Renal pelvis (tissue), 4 donors: ENCODE measurements around the gene SIAH2. TPM values are rescaled to one million over a fixed set of nuclear protein-coding genes. Genes with fewer than 3 reads are reported as not detected.
A peak's percentile ranks its signal among the peaks of the same experiment; 100 is the strongest.

ENCODE experiments used
- DNase-seq: peaks from one replicate; pipeline ENCODE4 v3.0.0-alpha.2; 2013
- polyA plus RNA-seq, 3 donors: library from polyadenylated mRNA; unstranded; fragments of 120-200 nt; gene quantifications; one replicate each; pipeline ENCODE4 v1.2.1, GENCODE V29; 2013; ENCODE audit not compliant: insufficient read length in 3 of 3

SIAH2 gene
- polyA plus RNA-seq, 3 donors = 16.4 to 18.4 (median 16.7) TPM

DNA sequence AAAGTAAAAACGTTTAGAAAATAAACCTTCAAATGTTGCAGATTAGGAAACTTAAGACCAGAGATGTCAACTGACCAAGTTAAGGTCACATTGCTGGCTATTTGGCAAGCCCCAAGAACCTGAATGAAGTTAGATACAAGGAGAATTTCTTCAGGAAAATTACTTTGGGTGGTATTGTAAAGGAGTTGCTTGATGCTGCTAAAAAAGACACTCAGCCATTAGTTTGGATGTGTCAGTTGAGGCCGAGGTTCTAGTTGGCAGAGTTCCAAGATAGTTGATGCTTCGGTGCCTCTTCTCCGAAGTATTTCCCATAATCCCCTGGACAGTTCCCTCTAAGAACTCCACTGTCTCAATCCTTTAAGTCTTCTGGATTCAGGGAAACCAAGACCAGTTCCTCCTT, 24.3 kb downstream of the SIAH2 start:
- DNase-seq = no peak

DNA sequence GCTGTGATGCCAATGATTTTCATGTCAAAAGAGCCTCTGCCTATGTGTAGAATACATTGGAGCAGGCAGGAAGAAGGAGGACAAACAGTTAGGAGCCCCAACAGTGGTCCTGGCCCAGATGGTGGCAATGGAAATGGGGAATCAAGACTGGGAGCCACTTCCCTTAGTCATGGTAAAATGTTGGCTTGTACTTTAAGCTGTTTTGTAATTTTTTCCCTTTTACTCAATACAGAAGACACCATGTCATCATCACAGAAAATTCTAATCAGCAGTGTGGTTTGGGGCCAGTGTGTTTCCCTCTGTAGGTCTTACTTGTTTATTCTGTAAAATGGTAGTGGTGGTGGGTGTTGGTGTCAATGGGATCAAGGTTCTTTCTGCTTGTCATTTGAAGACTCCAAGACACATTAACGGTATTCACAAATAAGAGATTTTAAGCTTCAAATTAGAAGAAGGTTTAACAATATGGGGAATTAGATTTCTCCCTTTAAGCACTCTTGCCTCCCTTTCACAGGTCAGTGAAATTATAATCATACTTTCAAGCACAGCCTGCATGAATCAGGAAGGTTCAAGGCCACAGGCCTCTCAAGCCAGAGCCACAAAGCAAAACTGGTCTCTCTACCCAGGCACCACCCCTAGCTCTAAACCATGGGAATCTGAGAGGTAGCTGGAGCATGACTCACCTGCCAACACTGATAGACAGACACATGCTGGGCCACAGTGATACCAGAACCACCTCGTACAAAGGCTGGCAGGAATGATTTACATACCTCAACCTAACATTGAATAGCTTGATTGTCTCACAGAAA, 24.9 kb downstream of the SIAH2 start:
- DNase-seq = no peak

DNA sequence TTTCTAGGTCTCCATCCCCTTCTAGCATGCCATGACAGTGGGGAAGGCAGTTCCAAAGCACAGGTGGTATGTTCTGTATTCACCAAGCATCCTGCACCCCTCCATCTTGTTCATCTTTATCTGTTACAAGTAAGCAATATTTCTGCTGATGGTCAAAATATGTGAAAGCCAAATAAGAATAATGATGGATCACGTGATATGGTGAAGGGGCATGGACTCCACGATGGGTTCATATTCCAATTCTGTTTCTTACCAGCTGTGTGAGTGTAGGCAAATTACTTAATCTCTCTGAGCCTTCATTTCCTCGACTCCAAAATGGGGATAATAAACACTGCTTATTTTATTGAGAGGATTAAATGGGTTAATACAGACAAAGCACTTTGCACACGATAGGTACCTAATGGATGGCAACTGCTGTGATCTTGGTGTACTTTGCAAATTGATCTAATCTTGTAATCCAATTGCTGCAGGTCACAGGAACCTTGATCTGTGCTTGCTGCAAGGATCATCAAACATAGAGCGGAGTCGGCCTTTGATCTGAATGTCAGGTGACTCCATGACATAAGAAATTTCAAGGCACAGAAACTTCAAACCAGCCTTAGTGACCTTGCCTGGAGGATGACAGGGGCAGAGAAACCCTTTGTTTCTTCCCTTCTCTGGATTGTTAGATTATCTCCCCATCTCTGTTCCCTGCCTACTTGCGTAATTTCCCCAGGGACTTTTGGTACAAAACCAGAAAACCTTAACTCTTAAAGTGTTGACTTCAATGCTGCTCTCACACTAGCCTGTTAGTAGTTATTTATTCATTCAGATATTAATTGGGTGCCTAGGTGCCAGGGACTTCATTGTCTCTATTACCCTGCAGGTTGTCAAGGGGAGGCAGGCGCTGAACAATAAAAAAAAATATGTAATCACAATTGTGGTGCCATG, 25.8 kb downstream of the SIAH2 start:
- DNase-seq = no peak

DNA sequence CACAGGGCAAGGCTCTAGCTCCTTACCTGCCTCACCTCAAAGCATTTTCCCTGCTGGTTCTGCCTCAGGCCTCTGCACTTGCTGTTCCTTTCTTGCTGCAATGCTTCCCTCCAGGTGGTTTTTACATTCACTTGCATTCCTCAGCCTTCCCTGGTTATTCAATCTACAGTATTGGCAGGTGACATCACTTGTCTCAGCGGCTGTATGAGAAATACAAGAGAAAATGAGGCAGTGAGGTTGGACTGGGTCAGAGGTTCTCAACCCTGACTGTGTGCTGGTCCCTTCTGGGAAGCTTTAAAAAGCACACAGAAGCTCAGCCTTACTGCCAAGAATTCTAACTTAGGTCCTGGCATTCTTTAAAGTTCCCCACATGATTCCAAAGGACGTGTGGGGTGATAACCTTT, 26.7 kb downstream of the SIAH2 start:
- DNase-seq = no peak

DNA sequence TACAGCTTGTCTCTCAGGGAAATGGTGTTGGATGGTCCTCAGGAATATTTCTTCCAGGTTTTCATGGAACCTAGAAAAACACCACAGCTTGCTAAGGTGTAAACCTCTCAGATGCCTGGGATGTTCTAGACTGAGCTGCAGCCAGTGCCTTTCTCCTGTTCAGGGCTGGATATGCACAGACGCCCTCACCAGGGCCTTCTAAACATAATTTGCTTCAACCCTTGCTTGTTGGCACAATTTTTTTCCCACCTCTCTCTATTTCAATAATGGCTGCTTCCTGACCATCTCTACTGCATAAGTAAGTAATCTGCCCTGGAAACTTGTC, 28.2 kb downstream of the SIAH2 start:
- no peak for DNase-seq

DNA sequence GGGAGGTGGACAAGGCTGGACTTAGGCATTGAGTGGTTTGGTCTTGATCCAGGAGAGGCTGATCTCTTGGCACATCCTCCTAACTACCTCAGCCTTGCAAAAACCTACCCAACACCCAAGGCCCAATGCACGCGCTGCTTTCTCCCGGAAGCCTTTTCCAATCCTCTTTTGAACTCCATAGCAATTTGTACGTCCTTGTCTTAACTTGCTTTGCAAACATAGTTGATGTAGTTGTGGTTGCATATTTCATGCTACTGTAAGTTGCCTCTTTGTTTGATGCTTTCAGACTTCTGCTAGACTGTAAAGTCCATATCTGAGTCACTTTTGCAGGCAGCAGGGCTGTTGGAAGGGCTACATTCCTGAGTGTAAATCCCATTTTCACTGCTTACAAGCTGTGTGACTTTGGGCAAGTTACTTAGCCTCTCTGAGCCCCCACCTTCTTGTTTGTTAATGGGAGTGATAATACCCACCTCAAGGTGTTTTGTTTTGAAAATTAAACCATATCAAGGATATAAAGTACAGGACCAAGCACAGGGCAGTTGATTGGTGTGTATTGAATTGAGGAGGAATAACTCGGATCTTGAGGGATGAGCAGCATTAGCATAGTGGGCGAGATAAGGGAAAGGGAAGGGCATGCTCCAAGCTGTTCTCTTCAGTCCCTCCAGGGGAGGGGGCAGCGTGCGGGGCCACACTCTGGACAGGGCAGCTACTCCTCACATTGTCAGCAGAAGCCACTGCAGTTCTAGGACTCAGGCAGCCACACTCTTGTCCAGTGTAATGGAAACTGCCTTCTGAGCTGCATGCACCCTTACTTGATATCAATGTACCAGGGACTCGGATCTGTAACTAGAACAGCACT, 28.8 kb downstream of the SIAH2 start:
- DNase-seq = no peak

DNA sequence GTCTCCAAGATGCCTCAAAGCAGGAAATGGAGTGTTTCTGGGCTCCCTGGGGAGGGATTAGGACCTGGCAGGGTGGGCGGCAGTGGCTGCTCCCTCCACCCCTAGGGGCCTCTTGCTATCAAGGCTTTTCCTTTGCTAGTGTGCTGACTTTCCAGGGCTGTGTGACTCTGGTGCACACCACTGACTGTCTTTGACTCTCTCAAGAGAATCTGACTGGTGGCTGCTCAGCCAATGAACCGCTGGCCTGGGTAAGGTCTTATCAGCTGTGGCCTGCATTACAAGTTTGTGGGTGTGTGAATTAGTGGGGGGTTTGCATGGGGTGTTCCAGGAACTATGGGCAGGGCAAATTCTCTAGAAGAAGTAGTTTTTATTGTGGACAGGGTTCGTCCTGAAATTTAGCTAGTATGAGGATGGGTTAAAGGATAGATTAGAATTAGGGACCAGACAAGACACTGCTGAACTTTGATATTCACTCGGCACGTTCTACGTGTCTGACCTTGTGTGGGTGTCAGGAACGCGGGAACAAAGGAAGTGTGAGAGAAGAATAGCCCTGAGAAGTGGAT, 29.5 kb downstream of the SIAH2 start:
- DNase-seq = no peak

DNA sequence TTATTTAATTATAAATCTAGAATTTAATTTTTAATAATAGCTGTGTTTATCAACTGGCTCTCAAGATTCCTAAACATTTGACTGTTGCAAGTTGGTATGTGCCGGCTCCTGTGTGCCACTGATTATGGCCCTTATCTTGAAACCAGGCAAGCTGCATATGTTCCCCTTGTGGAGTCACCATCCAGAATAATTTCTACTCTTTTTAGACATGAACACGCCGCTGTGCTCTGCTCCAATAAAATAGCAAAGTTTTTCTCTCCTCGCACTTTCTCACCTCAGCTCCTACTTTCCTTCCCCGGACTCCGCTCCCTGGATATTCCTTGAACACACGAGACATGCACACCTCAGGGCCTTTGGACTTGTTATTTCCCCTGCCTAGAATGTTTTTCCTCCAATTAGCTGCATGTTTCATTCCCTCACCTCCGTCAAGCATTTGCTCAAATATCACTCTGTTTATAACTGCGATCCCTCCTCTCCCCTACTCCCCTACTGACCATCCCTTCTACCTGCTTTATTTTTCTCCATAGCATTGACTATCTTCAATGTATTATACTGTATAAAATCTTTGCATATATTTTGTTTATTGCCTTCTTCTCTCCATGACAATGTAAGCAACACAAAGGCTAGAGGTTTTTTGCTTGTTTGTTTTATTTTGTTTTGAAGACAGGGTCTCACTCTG, 33.1 kb downstream of the SIAH2 start:
- DNase-seq = no peak

DNA sequence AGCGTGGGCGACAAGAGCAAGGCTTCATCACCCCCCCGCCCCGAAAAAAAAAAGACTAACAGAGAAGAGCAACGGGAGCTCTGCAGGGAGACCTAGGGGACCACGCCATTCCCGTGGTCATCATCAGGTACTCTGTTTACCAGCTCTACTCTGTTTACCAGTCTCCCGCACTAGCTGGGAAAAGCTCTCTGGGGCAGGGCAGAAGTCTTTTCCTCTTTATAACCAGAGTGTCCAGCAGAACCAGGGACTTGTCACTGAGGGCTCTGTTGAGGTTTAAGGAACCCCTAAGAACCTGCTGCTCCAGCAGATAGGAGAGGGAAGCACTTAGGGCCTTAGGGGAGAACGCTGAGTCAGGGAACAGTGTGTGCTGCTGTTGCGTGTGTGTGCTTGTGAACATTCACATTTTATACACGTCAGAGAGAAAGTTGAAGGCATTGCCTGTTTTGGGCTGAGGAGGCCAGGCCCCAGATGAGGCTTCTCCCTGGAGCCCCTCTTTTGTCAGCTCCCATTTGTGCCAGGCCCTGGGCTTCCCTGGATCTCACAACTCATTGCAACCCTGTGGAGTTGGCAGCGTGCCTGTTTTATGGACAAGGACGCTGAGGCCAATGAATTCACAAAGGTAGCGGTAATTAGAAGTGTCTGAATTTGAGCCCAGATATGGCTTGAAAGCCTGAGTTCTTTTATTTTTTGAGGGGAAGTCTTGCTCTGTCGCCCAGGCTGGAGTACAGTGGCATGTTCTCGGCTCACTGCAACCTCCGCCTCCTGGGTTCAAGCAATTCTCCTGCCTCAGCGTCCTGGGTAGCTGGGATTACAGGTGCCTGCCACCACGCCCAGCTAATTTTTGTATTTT, 35.1 kb downstream of the SIAH2 start:
- no peak for DNase-seq

DNA sequence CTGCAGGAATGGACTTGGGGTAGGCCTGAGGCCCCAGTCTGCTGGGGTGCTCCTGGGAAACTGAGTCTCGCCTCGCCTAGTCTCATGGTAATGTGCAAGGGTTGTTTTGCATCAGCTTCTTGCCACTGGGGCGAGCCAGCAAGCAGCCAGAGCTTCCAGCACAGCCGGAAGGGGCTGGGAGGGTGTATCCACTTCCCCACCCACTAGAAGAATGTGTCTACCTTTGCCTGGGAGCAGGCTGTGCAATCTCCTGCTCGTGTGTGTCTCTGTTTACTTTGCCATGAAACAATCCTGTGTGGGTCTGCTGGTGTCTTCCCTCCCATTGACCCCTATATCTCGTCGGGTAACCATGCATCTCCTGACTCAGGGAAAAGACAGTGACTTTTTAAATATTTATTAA, 37.4 kb downstream of the SIAH2 start:
- no peak for DNase-seq

DNA sequence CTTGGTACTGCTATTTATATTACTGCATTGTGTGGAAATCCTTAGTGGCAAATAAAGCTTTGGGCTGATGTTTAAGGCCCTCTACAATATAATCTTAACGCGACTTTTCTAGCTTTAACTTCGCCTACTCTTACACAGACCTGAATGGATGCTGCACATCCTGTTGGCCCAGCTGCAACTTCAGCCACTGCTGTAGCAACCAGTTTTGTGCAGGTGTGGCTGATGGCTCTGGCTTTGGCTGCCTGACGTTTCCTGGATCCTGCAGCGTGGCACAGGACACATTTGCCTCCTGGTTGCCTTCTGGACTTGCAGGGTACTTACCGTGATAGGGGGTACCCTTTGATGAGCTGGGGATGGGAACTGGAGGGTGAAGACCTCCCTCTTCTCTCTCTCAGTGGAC, 39.0 kb downstream of the SIAH2 start:
- no peak for DNase-seq

DNA sequence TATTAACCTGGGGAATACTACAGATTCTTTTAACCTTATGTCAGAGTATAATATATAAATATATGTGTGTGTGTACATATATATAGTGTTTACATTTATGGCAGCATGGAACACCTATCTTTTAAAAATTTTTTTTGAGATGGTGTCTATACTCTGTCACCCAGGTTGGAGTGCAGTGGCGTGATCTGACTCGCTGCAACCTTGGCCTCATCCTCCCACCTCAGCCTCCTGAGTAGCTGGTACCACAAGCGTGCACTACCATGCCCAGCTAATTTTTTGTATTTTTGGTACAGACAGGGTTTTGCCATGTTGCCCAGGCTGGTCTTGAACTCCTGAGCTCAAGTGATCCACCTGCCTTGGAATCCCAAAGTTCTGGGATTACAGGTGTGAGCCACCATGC, 40.7 kb downstream of the SIAH2 start:
- no peak for DNase-seq

DNA sequence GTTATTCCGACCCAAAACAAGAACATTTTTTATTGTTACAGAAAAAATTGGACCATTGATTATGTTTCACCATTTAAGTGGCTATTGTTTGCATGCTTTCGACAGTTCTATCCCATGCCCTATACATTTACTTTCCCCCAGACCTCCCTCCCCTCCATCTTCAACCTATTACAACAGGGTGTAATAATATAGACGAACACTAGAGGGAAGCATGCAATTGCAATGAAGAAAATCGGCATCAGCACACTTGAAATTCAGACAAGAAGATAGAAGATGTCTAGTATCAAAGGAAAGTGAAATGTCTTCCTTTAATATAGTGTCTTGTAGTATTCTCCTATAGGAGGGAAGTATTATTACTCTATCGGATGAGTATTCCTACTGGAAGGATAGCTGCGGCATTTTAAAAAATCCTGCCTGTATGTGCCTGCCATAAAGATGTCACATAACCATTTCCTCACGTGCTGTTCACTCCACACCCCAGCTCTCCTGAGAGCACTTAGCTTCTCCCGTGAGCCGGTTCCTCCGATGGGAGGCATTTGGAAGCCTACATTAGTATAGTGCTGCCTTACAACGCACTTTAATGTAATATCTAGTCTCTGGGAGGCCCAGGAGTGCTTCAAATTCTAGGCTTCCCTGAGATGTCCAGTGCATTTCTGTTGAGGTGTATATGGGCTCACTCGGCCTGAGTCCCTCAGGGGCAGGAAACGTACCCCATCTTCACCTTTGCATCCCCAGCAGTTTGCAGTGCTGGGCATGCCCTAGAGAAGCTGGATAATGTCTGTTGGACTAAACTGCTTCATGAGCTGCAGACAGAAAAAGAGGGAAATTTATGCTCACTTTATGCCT, 41.5 kb downstream of the SIAH2 start:
- peak; percentile 67 for DNase-seq

DNA sequence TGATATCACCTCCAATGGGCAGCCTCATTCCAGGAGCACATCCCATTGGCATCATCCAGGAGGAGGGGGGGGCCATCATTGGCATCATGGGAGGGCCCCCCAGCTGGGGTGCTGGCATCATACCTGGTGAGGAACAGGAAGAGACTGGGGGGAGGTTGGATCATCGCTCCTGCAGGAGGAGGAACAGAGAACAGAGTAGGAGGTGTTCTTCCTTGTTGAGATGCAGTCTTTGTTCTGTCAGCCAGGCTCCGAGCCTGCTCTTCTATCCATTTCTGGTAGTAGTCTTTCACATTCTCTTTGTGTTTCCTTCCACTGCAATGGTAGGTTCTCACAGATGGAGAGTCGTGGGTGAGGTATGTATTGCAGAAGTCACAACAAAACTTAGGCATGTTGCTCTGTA, 42.5 kb downstream of the SIAH2 start:
- no peak for DNase-seq

DNA sequence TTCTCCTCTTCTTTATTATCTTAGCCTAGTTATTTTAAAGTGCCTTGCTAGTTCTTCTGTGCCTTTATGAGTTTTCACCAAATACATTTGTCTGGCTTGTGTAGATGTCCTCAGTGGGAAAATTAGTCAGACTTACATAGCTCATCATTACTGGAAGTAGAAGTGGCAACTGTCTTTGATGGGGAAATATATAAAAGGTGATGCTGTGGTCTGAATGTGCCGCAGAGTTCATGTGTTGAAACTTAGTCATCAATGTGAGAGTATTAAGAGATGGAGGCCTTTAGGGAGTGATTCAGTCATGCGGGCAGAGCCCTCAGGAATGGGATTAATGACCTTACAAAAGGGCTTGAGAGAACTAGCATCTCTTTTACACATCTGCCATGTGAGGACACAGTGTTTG, 52.9 kb downstream of the SIAH2 start:
- no peak for DNase-seq

DNA sequence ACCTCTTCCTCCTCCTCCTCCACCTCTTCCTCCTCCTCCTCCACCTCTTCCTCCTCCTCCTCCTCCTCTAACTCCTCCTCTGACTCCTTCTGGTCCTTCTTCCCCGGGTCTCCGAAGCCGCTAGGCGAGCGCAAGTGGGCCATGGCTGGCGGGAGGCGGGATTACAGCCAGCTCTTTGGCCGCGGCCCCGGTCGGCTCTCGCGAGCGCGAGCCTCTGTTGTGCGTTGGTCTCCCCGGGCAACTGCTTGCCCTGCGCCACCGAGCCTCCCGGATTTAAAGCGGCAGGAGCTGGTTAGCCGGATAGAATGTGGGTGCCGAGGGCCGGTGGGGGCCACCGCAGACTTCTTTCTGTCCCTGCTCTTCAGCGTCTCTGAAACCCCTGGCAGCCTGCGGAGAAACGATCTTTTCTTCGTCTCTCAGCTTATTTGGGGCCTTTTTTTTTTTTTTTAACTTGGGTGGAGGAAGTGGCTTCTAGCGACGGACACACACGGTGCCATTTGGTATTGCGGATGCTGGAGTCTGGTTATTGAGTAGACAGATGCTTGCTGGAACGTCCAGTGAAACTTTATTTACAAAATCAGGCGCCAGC, 59.1 kb downstream of the SIAH2 start, which contains the start of gene ERICH6:
Gene ERICH6 (minus strand): TSS at position 165 of the 589 bp plus-strand sequence. CDS start 22 bp downstream, at position 143.
- peak; percentile 93 for DNase-seq

DNA sequence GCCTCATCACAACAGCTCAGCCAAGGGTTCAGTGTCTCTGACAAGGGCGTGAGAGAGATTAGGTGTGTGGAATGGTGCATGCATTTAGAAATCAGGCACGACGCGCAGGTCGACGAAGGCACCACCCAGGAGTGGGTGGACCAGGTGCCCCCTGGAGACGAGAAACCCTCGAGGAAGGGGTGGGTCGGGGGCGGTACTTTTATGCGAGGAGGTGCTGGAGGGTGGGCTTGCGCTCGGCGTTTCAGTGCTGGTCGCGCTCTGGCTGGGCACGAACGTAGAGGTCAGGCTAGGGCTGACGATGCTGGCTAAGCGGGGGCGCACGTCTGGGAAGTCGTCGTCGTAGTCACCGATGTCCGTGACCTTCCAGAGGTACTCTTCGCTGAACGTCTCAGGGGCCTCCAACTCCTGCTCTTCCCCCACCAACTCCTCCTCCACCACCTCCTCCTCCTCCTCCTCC, 59.6 kb downstream of the SIAH2 start:
- DNase-seq = peak; percentile 20

DNA sequence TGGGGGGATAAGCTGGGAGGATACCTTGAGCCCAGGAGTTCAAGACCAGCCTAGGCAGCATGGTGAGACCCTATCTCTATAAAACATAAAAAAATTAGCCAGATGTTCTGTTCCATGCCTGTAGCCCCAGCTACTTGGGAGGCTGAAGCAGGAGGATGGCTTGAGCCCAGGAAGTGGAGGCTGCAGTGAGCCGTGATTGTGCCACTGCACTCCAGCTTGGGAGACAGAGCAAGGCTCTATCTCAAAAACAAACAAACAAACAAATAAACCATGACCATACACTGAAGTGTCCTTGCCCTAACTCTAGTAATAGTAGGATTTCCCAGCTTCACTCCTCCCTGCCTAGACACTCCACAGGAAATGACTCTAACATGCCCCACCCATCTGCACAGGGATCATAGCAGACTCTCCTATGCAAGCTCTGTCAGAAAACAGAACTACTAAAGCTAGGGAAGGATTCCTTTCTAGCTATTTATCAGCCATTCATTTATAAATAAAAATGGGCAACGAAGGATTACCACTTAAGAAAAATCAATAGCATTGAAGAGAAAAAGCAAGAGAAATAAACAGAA, 63.8 kb downstream of the SIAH2 start:
- DNase-seq = no peak
